HG02571 (cell line): Measurements from ENCODE around the gene ECI1.
"Not testable (repeated sequence)": the region's sequence is repeated elsewhere in the genome, so short reads cannot be mapped to it uniquely, and the experiment has no call there.

Experiments
- ATAC-seq: cut with Tn5 transposase; IDR thresholded peaks from one replicate; pipeline ENCODE4 v1.9.1; 2021; ENCODE audit warnings: mild to moderate bottlenecking, moderate library complexity; ENCODE audit not compliant: unreplicated experiment

Gene ECI1

DNA sequence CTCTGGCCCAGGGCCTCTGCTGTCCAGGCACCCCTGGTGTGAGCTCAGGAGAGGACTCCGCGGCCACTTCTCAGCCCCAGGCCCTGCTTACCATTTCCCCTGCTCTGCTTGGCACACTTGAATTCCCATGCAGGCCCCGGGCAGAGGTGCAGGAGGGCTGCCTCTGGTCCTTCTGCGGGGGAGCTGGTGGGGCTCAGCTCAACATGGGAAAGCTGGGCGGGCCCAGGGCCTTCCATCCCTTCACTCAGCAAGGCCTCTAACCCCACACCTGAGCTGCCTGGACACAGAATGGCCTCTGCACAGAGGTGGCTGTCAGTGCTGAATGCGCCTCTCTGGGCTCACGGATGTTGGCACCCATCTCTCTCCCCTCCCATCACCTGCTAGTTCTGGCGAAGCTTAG is 29.1 kb upstream of the ECI1 start:
- no peak for ATAC-seq

DNA sequence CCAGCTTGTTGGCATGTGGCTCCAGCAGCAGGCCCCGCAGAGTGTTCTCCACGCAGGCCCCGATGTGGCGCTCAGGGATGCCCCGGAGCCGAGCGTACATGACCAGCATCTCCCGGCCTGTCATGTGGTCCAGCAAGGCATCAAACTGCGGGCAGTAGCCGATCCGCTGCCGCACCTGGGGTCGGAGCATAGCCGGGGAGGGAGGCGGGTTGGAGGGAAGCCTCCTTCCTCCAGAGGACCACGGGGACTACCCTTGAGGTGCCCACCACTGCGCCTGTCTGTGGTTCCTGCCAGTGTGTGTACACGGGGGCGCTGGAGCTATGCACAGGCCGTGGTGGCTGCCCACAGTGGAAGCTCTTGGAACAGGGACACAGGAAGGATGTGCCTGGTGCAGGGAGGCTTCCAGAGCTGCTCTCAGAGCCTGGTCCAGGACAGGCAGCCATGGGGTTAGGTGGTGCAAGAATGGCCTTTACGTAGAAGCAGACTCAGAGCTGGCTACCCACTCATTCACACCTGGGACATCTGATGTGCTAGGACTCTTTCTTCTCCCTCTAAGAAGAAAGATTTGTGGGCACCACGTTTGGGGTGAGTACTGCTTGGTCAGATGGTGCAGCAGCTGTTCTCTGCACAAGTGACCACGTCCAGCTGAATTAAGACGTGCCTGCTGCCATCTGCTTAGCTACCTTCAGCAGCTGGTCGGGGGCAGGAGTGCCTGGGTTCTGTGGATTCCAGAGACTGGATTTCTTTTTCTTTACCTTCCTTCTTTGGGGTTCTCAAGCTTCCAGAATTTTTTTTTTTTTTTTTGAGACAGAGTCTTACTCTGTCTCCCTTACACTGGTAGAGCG is 27.8 kb upstream of the ECI1 start:
- no peak for ATAC-seq

DNA sequence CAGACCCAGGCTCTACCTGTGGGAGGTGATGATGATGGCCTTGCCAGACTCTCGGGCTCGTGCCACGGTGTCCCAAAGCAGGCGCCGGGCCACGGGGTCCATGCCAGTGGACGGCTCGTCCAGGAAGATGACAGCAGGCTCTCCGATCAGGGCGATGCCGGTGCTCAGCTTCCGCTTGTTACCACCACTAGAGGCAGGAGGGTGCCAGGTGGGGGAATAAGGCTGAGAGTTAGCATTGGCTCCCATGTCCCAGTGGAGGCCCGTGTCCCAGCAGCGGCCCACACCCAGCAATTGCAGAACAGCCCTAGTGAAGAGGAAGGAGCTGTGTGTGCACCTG is 26.9 kb upstream of the ECI1 start:
- no peak for ATAC-seq

DNA sequence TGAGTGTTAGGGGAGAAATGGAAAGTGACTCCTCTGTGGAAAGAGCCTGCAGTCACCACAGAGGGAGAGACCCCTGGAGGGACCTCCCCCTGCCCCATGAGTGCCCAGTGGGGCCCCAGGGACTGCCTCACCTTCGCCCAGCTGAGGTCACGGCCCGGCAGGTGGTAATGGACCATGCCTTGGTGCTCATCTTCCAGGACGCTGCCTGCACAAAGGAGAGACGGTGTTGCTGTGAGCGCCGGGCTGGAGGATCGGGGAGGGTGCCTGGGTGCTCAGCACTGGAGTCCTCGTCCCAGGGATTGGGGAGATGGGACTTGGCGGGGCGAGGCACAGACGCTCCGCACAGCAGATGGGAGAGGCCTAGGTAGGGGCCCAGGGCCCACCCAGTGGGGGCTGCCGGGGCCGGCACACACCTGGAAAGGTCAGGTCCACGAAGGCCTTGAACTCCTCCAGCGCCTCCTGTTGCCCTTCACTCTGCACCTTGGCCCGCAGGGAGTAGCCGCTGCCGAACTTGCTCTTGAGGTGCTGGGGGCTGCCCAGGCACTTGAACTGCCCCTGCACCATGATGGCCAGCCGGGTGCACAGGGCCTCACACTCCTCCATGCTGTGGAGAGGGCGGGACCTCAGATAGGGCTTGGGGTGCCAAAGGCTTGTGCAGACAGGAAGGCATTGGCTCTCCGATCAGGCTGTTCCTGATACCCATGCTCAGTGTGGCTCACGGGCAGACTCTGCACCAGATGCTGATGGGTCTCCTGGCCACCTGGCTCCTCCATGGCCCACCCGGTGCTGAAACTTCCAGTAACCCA is 26.3 kb upstream of the ECI1 start:
- no peak for ATAC-seq

DNA sequence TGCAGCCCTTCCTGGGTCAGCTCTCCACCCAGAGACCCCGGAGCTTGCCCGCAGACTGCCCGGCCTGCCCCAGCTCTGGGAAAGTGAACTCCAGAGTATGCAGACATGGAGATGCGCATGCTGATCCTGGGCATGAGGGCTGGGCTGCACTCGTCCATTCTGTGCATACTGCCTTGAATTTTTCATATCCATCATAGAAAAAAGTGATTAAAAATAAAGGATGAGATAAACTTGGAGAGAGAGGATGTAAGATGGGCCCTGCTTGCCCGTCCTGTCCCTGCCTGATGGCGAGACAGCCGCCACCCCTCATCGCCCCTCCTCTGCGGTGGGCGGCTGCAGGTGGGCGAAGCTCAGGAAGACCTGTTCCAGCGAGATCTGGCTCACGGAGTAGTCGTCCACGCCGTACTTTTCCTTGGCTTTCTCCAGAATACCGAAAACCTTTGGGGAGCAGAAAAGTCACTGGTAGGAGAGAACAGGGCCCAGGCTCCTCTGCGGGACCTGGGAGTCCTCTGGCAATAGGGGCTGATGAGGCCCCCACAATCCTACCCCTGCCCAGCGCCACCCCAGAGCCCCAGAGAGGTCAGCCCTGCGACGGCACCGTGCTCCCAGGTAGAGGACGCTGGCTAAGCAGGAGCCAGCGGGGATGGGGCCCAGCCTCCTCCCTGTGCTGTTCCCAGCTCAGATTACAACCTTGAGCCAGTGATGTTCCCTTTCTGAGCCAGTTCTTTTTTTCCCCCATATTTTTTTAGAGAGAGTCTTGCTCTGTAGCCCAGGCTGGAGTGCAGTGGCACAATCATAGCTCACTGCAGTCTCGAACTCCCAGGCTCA is 25.2 kb upstream of the ECI1 start:
- ATAC-seq = no peak

DNA sequence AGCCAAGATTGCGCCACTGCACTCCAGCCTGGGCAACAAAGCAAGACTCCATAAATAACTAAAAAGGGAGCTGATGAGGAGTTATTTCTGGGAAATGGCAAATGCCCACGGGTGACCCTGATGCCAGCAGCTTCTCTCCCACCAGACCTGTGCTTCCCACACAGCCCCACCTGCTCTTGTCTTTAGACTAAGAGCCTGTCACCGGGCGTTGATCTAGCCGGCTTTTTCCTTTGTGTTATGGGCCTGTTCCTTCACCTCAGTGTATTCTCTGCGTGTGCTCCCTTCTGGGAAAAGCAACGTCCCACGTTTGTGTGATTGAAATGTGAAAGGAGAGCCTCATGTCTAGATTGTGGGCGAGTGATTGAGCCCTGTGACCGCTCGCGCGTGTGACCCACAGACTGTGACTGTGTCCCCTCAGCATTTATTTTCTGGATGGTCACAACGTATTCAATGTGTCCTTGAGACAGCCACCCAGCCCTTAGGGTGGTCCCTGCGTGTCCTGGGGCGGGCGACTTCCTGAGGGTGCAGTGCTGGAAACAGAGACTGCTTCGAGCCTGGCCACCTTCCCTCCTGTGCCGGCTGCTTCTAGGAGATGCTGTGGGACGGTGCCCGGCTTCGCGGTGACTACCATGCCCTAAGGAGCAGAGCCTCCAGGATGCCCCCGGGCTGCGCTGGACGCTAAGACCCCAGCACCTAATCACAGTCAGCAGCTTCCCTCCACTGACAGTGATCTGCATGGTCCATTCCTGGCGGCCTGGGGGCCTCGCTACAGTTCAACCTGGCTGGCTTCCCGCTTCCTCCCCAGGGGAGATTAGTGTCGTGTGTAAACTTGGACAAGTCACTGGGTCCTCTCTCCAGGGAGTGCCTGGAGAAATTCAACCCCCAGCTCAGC is 24.3 kb upstream of the ECI1 start:
- ATAC-seq = no peak

DNA sequence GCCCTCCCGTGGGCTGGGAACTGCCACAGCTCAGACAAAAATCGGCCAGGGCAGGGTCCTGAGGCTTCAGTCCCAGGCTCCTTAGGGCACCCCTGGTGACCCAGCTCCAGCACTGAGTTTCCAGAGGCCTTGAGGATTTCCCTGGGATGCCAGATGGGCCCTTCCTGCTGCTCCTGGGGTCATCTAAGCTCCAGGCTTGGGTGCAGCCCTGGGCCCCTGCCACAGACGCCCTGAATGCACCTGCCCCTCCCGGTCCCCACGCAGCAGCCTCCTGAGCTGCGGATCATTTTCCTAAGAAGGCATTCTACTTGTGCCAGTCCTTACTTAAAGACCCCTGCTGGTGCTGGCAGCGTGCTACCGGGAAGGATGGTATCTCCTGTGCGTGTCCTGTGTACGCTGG is 22.5 kb upstream of the ECI1 start:
- no peak for ATAC-seq

DNA sequence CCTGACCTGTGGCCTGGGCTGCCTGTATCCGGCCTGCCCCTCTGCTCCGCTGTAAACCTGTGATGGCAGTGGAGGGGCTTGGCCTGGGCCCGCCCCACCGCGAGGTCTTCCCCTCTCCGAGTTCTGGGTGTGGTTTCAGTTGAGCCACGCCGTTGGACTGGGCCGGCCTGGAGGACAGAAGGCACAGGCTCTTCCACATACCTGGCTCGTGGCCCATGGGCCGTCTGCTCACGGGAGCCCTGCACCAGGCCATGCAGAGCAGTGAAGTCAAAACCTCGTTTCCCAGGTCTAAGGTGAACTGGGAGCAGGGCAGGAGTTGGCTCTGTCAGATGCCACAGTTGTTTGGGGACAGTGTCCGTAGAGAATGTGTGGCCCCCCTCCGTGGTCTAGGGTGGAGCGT is 22.1 kb upstream of the ECI1 start:
- ATAC-seq = no peak

DNA sequence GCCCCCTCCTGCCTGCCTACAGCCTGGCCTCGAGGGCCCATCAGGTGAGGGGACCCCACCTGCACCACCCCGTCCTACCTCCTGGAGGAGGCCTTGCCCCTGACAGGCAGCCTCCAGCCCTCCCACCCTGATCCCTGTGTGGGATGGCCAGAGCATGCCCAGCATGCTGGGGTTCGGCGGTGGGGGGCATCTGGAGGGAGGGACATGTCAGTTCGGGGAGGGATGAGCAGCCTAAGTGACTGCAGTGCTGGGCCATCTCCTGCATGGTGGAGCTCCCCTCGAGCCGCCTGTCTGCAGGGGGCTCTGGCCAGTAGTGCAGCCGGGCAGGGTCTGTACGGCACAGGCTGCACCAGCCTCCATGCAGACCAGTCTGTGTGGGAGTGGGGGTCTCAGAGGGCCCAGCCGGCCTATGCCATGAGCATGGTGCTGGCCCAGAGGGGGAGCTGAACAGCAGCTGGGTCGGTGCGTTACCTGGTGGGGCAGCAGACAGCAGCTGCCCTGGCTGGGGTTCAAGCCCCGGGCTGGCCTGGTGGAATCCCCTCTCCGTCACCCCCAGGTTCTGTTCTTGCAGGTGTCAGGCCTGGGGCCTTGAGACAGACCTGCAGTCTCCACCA is 20.6 kb upstream of the ECI1 start:
- no peak for ATAC-seq

DNA sequence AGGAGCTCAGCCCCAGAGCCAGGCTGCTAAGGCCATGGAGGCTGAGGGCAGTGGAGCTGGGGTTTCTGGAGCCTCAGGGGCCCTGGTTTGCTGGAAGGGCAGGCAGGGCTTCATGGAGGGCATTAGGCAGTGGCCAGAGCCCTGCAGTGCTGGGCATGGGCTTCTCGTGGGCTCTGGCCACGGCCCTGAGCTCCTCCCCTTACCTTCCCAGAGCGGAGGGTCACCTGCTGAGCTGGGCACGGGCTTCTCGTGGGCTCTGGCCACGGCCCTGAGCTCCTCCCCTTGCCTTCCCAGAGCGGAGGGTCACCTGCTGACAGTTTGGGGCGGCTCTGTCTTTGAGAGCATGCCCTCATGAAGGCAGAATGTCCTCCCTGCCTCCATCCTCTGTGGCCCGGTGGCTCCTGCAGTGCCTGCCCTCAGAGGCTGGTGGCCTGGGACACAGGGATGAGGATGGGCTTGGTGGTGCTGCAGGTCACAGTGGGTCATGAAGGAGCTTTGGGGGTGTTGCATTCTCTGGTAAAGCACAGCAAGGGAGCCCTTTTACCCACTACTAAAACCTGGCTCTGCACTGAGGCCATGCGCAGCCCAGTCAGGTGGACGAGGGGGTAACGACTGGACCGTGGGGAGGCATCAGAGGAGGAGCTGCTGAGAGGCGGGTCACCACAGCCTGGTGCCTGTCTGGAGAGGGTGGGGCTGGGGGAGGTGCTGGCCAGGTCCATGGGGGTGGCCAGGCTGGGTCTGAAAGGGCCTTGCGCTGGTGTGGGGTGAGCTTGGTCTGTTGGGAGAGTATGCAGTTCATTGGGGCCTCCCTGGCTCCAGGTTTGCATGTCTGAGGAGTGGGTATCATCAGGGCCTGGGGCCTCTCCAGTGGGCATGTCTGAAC is 19.4 kb upstream of the ECI1 start:
- no peak for ATAC-seq

DNA sequence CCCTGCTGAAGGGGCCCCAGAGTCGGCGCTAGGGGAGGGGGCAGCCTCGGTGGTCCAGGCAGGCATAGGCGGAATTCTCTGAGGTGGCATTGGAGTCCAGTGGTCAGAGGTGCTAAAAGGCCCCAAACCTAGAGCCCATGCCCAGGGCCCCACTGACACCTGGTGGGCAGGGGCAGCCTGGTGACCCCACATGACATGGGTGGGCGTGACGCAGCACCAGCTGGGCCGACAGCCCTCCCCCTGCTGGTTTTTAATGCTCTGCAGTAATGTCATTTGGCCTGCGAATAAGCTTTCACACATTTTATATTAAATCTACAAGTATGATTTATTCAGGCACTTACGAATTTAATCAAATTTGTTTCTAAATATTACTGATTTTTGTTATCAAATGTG is 18.7 kb upstream of the ECI1 start:
- ATAC-seq = no peak

DNA sequence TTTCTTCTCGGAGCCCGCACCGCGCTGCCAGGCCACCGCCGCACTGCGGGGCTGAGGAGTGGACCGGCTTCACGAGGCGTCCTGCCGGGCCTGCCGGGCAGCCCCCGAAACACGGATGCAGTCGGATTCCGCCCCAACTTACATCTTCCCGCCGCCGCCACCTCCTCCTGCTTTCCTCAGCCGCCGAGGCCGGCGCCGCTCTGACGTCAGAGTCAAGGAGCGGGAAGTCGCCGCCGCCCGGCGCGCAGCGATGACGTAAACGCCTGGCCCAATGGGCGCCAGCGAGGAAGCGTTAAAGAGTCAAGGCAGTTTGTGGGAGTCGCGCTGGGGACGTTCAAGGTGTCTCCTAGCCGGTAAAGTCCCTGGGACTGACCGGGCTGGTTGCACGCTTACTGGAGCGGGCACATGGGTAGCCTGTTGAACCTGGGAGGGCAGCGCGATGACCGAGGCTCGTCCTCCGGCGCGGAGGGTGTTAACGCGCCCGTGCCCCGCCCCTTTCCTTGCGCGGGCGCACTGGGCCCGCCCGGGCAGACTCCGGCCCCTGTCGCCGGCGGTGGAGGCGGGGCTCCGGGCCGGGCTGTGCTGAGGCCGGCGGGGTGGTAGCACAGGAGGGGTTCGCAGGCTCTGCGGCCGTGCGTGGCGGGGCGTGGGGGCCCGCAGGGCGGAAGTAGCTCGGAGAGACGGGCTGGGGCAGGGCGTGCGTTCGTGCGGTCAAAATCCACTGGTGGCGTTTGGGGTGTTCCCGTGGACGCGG is 16.7 kb upstream of the ECI1 start, which contains the start of gene RNPS1:
TSS of gene RNPS1 (minus strand) at position 214 of the 754 bp plus-strand sequence. CDS start 3,483 bp downstream, outside the sequence.
- peak; percentile 75 for ATAC-seq

DNA sequence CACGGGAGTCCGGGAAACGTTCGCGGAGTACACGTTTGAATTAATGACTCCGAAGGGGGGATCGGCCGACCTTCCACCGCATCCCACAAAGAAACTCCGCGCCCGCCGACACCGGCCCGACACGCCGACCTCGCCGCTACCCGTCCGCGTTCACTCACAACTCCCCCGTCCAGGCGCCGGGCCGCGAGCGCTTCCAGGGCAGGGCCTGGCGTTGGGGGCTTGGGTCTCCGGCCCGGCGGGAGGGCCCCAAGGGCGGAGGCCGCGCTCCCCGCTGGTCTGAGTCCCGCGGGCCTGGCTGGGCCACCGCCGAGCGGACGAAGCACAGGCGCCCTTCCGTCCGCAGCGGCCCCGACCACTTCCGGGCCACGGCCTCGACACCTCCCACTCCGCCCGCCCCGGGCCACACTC is 16.1 kb upstream of the ECI1 start:
- peak; percentile 61 for ATAC-seq

DNA sequence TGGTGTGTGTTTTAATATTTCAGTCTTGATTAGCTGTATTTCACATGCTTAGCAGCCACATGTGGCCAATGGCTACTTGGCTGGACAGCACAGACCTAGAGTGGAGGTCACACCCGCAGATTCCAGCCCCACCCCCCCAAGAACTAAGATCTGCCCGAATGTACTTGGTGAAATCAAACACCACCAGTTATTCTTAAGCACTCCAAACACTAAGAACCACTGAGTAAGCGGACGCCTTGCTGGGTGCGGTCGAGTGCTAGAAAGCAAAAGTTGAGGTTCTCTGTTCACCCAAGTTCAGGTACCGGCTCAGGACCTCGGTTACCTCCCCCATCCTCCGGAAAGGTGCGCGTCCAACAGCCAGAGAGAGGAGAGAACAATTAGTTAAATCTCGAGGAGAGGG is 15.5 kb upstream of the ECI1 start:
- ATAC-seq = not testable (repeated sequence)

DNA sequence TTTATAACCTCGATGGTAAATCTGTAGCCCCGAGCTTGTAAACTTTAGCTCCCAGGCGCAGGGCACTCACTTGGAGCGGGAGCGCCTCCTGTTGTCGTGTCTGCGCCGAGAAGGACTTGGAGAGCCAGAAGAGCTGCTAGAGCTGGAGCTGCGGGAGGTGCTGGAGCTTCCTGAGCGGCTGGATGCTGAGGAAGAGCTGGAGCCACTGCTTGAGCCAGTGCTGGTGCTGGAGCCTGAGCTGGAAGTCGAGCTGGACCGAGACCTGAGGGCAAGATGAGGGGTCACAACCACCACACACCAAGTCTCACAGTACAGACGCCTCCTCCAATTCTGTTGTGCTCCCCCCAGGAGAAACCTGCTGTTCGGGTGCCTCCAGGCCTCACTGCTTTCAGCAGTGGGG is 11.6 kb upstream of the ECI1 start:
- ATAC-seq = not testable (repeated sequence)

DNA sequence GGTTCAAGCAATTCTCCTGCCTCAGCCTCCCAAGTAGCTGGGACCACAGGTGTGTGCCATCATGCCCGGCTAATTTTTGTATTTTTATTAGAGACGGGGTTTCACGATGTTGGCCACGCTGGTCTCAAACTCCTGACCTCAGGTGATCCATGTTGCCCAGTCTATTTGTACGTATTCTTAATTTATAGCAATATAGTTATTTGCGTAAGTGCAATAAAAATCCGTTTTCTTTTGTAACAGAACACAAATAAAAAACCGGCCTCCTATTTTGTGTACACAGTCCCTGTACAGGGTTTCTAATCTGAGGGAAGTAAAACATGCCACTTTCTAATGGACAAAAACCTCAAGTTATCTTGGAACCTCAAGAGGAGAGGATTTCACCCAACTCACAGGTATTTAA is 8.9 kb upstream of the ECI1 start:
- ATAC-seq = no peak

DNA sequence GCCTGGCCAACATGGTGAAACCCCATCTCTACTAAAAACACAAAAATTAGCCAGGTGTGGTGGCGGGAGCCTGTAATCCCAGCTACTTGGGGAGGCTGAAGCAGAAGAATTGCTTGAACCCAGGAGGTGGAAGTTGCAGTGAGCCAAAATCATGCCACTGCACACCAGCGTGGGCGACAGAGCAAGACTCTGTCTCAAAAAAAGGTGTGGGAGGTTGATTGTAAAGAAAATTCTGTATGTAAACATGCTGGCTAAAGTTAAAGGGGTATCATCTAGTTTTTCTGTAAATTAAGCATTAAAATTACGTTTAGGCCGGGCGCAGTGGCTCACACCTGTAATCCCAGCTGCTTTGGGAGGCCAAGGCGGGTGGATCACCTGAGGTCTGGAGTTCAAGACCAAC is 7.1 kb upstream of the ECI1 start:
- ATAC-seq = not testable (repeated sequence)

DNA sequence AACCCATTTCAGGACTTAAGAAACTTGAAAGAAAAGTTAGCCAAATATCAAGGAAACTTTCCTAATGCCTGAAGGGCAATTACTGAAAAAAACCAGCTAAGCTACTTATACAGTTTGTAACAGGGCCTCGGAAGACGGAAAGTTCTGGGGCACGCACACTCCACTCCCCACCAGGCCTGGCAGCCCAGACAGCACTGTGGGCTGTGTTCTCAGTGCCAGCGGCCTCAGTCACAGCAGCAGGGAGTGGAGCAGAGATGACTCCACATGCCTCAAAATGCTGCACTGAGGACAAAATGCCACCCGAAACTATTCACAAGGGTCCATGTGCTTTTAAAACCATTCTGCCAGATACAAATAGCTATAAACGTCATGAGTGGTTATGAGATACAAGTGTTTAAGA is 6.3 kb upstream of the ECI1 start:
- no peak for ATAC-seq
